Neural progenitor cell (in vitro differentiated cells): ENCODE results near the gene MGRN1. TPM values are rescaled to one million over a fixed set of nuclear protein-coding genes. Genes with fewer than 3 reads are reported as not detected.
A peak's percentile ranks its signal among the peaks of the same experiment; 100 is the strongest.

ENCODE experiments used
- DNase-seq: peaks from one replicate; pipeline ENCODE4 v3.0.0-alpha.2; 2016; ENCODE audit warnings: low spot score
- H2AFZ ChIP-seq: fragments of 200-600 bp; sonication (generic); replicated peaks from 2 replicates; pipeline ENCODE4 v1.6.1; 2016; ENCODE audit warnings: antibody characterized with exemption
- H3F3A ChIP-seq: fragments of 200-600 bp; sonication (generic); 2 replicates; pipeline ENCODE4 v1.6.1; 2016; ENCODE audit warnings: antibody characterized with exemption, low read depth
- H3K27ac ChIP-seq: fragments of 200-600 bp; sonication (generic); 2 replicates; pipeline ENCODE4 v1.5.1; 2016; ENCODE audit warnings: mild to moderate bottlenecking
- H3K27me3 ChIP-seq: fragments of 200-600 bp; sonication (generic); 2 replicates; pipeline ENCODE4 v1.6.1; 2016; ENCODE audit warnings: mild to moderate bottlenecking, moderate library complexity
- H3K36me3 ChIP-seq: fragments of 200-600 bp; sonication (generic); 2 replicates; pipeline ENCODE4 v1.5.1; 2016
- H3K4me1 ChIP-seq: fragments of 200-600 bp; sonication (generic); 2 replicates; pipeline ENCODE4 v1.6.1; 2016; ENCODE audit warnings: mixed run types
- H3K4me2 ChIP-seq: fragments of 200-600 bp; sonication (generic); 2 replicates; pipeline ENCODE4 v1.6.1; 2016
- H3K4me3 ChIP-seq: fragments of 200-600 bp; sonication (generic); 2 replicates; pipeline ENCODE4 v1.5.1; 2016
- H3K79me2 ChIP-seq: fragments of 200-600 bp; sonication (generic); 2 replicates; pipeline ENCODE4 v1.6.1; 2016; ENCODE audit warnings: low read depth
- H3K9ac ChIP-seq: fragments of 200-600 bp; sonication (generic); 2 replicates; pipeline ENCODE4 v1.6.1; 2016
- H3K9me3 ChIP-seq: fragments of 200-600 bp; sonication (generic); 2 replicates; pipeline ENCODE4 v1.5.1; 2016; ENCODE audit warnings: low read depth
- H4K20me1 ChIP-seq: fragments of 200-600 bp; sonication (generic); 2 replicates; pipeline ENCODE4 v1.6.1; 2016; ENCODE audit warnings: low read depth
- H3K27ac Mint-ChIP-seq: 3 replicates; pipeline ENCODE4 v1.8.0; 2021; ENCODE audit warnings: mixed read lengths
- H3K27me3 Mint-ChIP-seq: 2 replicates; pipeline ENCODE4 v1.8.0; 2022; ENCODE audit warnings: low read depth, mild to moderate bottlenecking, inconsistent platforms, moderate library complexity, mixed read lengths; ENCODE audit not compliant: insufficient read depth
- H3K36me3 Mint-ChIP-seq: 3 replicates; pipeline ENCODE4 v1.8.0; 2021; ENCODE audit warnings: mixed read lengths
- H3K4me1 Mint-ChIP-seq: 3 replicates; pipeline ENCODE4 v1.8.0; 2021; ENCODE audit warnings: mixed read lengths
- H3K4me3 Mint-ChIP-seq: 3 replicates; pipeline ENCODE4 v1.8.0; 2021; ENCODE audit warnings: mild to moderate bottlenecking, moderate library complexity, mixed read lengths
- H3K9me3 Mint-ChIP-seq: 3 replicates; pipeline ENCODE4 v1.8.0; 2020; ENCODE audit warnings: mixed read lengths
- EZH2 ChIP-seq: fragments of 200-600 bp; sonication (generic); IDR thresholded peaks from 2 replicates; pipeline ENCODE4 v1.6.1; 2017; ENCODE audit warnings: antibody characterized with exemption, mild to moderate bottlenecking, moderate library complexity
- EZH2phosphoT487 ChIP-seq: fragments of 200-600 bp; sonication (generic); IDR thresholded peaks from 2 replicates; pipeline ENCODE4 v1.6.1; 2017; ENCODE audit warnings: antibody characterized with exemption
- total RNA-seq: library from RNA; depleted of rRNA; stranded (reverse); fragments of >200 nt; gene quantifications from 2 replicates; pipeline ENCODE4 v1.2.3, GENCODE V29; 2015; ENCODE audit warnings: low replicate concordance
- TF ChIP-seq, protein P1 (sequence below): fragments of 200-600 bp; sonication (generic); IDR thresholded peaks from 2 replicates; pipeline ENCODE4 v1.5.1; 2017; ENCODE audit warnings: antibody characterized with exemption, mild to moderate bottlenecking

The MGRN1 gene
- total RNA-seq, 1 donor from 2014 or later: 17.5 TPM

DNA sequence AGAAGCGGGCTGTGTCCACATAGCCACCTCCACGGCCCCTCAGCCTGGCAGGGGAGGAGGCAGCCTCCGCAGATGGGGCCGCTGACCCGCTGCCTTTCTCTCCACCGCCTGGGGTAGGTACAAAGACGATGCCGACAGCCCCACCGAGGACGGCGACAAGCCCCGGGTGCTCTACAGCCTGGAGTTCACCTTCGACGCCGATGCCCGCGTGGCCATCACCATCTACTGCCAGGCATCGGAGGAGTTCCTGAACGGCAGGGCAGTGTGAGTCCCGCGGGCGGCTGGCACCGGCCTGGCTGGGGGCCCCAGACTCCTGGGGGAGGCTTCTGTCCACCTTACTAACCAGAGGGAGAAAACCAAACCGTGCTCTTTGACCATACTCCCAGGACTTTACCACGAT is 27.9 kb downstream of the MGRN1 start:
- DNase-seq: no peak
- no peak overlapping the region for H3K4me3 ChIP-seq
- peaks cover under 1% of the 10 kb centered on the region for H3K79me2 ChIP-seq
- Mint-ChIP-seq H3K9me3 (peaks cover 9% of the 10 kb centered on the region), H3K27me3 (peaks cover 7% of the 10 kb centered on the region), H3K27ac (no peak overlapping the region), H3K4me3 (no peak overlapping the region), H3K36me3 (peaks cover 15% of the 10 kb centered on the region), H3K4me1 (no peaks in the 10 kb centered on the region)
- no peaks in the 10 kb centered on the region for H3K4me1 ChIP-seq
- TF ChIP-seq EZH2: no peak
- TF ChIP-seq, protein P1, sequence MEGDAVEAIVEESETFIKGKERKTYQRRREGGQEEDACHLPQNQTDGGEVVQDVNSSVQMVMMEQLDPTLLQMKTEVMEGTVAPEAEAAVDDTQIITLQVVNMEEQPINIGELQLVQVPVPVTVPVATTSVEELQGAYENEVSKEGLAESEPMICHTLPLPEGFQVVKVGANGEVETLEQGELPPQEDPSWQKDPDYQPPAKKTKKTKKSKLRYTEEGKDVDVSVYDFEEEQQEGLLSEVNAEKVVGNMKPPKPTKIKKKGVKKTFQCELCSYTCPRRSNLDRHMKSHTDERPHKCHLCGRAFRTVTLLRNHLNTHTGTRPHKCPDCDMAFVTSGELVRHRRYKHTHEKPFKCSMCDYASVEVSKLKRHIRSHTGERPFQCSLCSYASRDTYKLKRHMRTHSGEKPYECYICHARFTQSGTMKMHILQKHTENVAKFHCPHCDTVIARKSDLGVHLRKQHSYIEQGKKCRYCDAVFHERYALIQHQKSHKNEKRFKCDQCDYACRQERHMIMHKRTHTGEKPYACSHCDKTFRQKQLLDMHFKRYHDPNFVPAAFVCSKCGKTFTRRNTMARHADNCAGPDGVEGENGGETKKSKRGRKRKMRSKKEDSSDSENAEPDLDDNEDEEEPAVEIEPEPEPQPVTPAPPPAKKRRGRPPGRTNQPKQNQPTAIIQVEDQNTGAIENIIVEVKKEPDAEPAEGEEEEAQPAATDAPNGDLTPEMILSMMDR: no peak
- no peak for TF ChIP-seq EZH2phosphoT487
- H2AFZ ChIP-seq: no peak overlapping the region
- no peak overlapping the region for H3K27ac ChIP-seq
- no peak overlapping the region for H3K4me2 ChIP-seq
- no peaks in the 10 kb centered on the region for H3F3A ChIP-seq
- no peak overlapping the region for H3K9ac ChIP-seq
- H3K9me3 ChIP-seq: no peaks in the 10 kb centered on the region
- peaks cover 4% of the 10 kb centered on the region for H4K20me1 ChIP-seq
- H3K36me3 ChIP-seq: no peaks in the 10 kb centered on the region
- no peaks in the 10 kb centered on the region for H3K27me3 ChIP-seq

DNA sequence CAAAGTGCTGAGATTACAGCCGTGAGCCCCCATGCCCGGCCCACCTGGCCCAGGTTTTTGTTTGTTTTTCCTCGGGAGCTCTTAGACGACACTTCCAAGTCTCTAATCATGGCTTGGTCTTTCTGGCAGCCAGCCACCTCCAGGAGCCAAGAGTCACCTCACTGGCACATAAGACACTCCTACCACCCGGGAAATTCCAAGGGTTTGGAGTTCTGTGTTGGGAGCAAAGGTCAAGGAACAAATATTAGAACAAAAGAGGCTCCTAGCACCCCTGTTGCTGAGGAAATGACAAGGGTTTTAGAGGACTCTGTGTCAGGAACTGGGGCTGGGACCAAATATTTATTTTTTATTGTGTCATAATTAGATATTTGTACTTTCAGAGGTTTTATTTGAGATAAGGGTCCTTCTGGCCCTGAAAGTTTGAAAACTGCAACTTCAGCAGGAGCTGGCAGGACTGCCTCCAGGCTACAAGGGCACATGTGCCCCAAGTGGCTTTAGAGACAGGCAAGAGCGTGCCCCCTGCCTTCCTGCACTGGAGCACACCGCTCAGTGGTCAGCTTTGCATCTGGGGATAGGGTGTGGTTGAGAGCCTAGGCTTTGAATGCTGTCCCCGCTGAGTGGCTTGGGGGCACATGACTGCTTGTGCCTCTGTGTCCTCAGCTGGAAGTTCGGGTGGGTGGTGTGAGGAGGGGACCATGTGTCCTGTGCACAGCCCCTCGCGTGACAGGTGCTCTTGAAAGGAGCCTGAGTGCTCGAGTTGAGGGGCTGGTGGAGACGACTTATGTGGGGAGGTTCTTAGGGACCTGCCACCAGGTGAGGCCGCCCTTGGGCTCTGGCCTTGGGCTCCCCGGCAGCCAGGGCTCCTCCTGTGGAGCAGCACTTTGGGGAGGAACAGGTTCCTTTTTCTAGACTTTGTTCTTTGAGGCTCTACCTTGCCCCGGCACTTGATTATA is 29.7 kb downstream of the MGRN1 start:
- Mint-ChIP-seq H3K4me3 (no peak overlapping the region), H3K27me3 (peaks cover 4% of the 10 kb centered on the region), H3K9me3 (peaks cover 3% of the 10 kb centered on the region), H3K27ac (no peak overlapping the region), H3K4me1 (no peaks in the 10 kb centered on the region), H3K36me3 (peaks cover 6% of the 10 kb centered on the region)
- no peaks in the 10 kb centered on the region for H3F3A ChIP-seq
- no peaks in the 10 kb centered on the region for H3K79me2 ChIP-seq
- H4K20me1 ChIP-seq: peaks cover 4% of the 10 kb centered on the region
- no peak overlapping the region for H3K4me2 ChIP-seq
- H3K4me1 ChIP-seq: no peaks in the 10 kb centered on the region
- no peak for TF ChIP-seq EZH2
- TF ChIP-seq EZH2phosphoT487: no peak
- TF ChIP-seq, protein P1: no peak
- H3K27me3 ChIP-seq: no peaks in the 10 kb centered on the region
- no peak for DNase-seq
- H3K9me3 ChIP-seq: no peaks in the 10 kb centered on the region
- H3K4me3 ChIP-seq: no peak overlapping the region
- H3K27ac ChIP-seq: no peak overlapping the region
- peak overlapping the region; percentile 42 for H3K9ac ChIP-seq
- H2AFZ ChIP-seq: no peak overlapping the region
- no peaks in the 10 kb centered on the region for H3K36me3 ChIP-seq

DNA sequence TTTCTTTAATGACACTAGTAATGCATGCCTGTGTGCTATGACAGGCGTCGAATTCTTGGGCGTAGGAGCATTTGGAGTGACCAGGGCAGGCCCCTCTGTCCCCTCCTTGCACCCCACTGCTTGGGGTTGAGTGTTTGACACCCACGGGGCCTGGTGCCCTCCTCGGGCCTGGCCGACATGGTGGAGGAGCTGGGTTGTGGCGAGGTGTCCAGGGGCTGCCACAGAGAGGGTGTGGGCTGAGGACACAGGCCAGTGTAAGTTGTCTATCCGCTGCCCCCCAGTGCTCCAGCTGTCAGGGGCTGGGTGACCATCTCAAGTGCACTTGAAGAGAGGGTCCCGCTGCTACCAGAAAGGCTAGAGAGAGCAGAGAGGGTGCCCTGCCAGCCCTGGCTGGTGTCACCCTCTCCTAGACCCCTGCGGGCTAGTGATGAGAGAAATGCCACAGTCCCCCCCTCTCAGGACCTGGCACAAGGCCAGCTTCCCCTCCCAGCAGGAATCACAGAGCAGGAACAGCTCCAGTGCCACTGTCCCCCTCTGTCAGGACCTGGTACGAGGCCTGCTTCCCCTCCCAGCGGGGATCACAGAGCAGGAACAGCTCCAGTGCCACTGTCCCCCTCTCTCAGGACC is 30.5 kb downstream of the MGRN1 start:
- peaks cover 3% of the 10 kb centered on the region for H3K36me3 Mint-ChIP-seq
- H3K36me3 ChIP-seq: no peaks in the 10 kb centered on the region

More for the DNA sequence above, 30.5 kb downstream of the MGRN1 start:
- Mint-ChIP-seq H3K9me3 (no peaks in the 10 kb centered on the region), H3K27ac (no peak overlapping the region), H3K4me1 (peaks cover 7% of the 10 kb centered on the region), H3K27me3 (peaks cover 4% of the 10 kb centered on the region), H3K4me3 (no peak overlapping the region)
- no peaks in the 10 kb centered on the region for H4K20me1 ChIP-seq
- no peaks in the 10 kb centered on the region for H3K4me1 ChIP-seq
- H3K79me2 ChIP-seq: no peaks in the 10 kb centered on the region
- TF ChIP-seq EZH2: no peak
- TF ChIP-seq, protein P1: no peak
- no peak for TF ChIP-seq EZH2phosphoT487
- DNase-seq: no peak
- H3K27ac ChIP-seq: no peak overlapping the region
- no peak overlapping the region for H3K4me3 ChIP-seq
- no peak overlapping the region for H2AFZ ChIP-seq
- H3K27me3 ChIP-seq: no peaks in the 10 kb centered on the region
- no peaks in the 10 kb centered on the region for H3F3A ChIP-seq
- H3K9ac ChIP-seq: no peak overlapping the region
- H3K4me2 ChIP-seq: no peak overlapping the region
- no peaks in the 10 kb centered on the region for H3K9me3 ChIP-seq
